ENCODE measurements around the gene EBF4. TPM values are rescaled to one million over a fixed set of nuclear protein-coding genes. Genes with fewer than 3 reads are reported as not detected.

Gene EBF4
- total RNA-seq, 6 experiments from 2014 or later = 2.8 to 16.6 (median 6.2) TPM

DNA sequence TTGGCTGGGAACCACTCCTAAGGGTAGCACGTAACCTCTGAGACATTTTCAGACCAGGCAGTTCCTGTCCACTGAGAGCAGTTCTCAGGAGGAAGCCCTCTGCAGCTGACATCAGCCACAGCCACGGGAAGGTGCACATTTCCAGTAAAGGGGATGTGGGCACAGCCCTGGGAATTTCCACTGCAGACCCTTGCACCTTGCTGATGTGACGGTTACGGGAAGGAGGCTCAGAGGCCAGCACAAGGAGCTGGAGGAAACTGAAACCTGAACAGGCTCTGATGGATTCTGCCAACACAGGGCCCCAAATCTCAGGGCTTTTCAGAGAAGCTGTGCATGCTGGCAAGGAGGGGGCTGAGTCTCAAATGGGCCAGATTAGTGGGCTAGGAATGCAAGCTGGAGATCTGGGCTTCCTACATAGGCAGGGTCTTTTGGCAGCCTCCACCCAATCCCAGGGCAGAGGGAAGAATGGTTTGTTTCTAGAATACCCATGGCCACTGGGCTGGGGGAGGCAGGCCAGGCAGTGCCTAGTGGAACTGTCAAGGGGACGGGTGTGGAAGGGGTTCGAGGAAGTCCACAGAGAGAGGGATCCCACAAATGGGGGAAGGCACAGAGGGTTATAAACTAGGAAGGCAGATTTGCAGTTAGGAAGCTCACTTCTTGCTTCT is 14.2 kb downstream of the EBF4 start:
- WGBS (ENCODE audit: insufficient coverage, low coverage, low lambda C conversion rate, missing lambda C conversion rate) = 17% methylated on average over 2 of the region's 6 CpGs
- no peaks in the 10 kb centered on the region for H3K9me3 ChIP-seq
- no peak overlapping the region for H3K27ac ChIP-seq
- TF ChIP-seq POLR2A (IDR thresholded peaks at IDR 0.05) (no peak), CTCF (IDR thresholded peaks at IDR 0.05) (no peak)
- DNase-seq (no peak), ATAC-seq (peak in 1 of 4 donors; percentile 9)
- no peak overlapping the region for H3K4me3 ChIP-seq
- no peaks in the 10 kb centered on the region for H3K4me1 ChIP-seq
- H3K27me3 ChIP-seq = no peaks in the 10 kb centered on the region
- intact Hi-C loops (cut with DNase I) = no loop called here
- no peaks in the 10 kb centered on the region for H3K36me3 ChIP-seq

- Histone ChIP-seq H3K9me3 (no peaks in the 10 kb centered on the region), H3K27me3 (no peaks in the 10 kb centered on the region), H3K36me3 (no peaks in the 10 kb centered on the region), H3K27ac (no peak overlapping the region), H3K4me1 (no peaks in the 10 kb centered on the region), H3K4me3 (no peak overlapping the region)
- DNase-seq = no peak
- no peak for ATAC-seq
- TF ChIP-seq POLR2A (IDR thresholded peaks at IDR 0.05) (no peak), CTCF (IDR thresholded peaks at IDR 0.05) (no peak)
- WGBS (ENCODE audit: insufficient coverage, low coverage, low lambda C conversion rate, missing lambda C conversion rate) = 36% methylated on average over 6 of the region's 12 CpGs
- intact Hi-C loops (cut with DNase I) = no loop called here
Observed at GRCh38 chr20:2707353-2708072, 14.9 kb downstream of the EBF4 start.

GRCh38 chr20:2708073-2708415 is 15.5 kb downstream of the EBF4 start:
- Histone ChIP-seq H3K9me3 (no peaks in the 10 kb centered on the region), H3K27ac (no peak overlapping the region), H3K27me3 (no peaks in the 10 kb centered on the region), H3K36me3 (no peaks in the 10 kb centered on the region), H3K4me3 (no peak overlapping the region), H3K4me1 (no peaks in the 10 kb centered on the region)
- intact Hi-C loops (cut with DNase I) = no loop called here
- ATAC-seq = no peak
- TF ChIP-seq POLR2A (IDR thresholded peaks at IDR 0.05) (no peak), CTCF (IDR thresholded peaks at IDR 0.05) (no peak)
- no peak for DNase-seq
- WGBS (ENCODE audit: insufficient coverage, low coverage, low lambda C conversion rate, missing lambda C conversion rate) = 88% methylated on average over 4 of the region's 5 CpGs

DNA sequence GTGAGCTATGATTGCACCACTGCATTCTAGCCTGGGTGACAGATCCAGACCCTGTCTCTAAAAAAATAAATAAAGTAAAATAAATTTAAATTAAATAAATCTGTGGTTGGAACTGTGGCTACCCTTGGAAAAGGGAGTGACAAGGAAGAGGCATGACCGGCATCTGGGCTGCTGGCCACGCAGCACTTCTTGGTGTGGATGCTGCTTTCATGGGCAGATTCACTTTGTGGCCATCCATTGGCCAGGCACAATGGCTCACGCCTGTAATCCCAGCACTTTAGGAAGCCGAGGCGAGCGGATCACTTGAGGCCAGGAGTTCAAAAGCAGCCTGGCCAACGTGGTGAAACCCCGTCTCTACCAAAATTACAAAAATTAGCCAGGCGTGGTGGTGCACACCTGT is 16.1 kb downstream of the EBF4 start:
- DNase-seq (no peak), ATAC-seq (no peak)
- Histone ChIP-seq H3K36me3 (no peaks in the 10 kb centered on the region), H3K9me3 (no peaks in the 10 kb centered on the region), H3K27ac (no peak overlapping the region), H3K4me3 (no peak overlapping the region), H3K27me3 (no peaks in the 10 kb centered on the region), H3K4me1 (no peaks in the 10 kb centered on the region)
- WGBS (ENCODE audit: insufficient coverage, low coverage, low lambda C conversion rate, missing lambda C conversion rate) = 77% methylated on average over 4 of the region's 9 CpGs
- intact Hi-C loops (cut with DNase I) = no loop called here
- TF ChIP-seq CTCF (IDR thresholded peaks at IDR 0.05) = no peak
- no peak for TF ChIP-seq POLR2A (IDR thresholded peaks at IDR 0.05)

Data from right lobe of liver (tissue), 6 donors.